ENCODE results near the gene GID8.
A peak's percentile ranks its signal among the peaks of the same experiment; 100 is the strongest.

The GID8 gene

DNA sequence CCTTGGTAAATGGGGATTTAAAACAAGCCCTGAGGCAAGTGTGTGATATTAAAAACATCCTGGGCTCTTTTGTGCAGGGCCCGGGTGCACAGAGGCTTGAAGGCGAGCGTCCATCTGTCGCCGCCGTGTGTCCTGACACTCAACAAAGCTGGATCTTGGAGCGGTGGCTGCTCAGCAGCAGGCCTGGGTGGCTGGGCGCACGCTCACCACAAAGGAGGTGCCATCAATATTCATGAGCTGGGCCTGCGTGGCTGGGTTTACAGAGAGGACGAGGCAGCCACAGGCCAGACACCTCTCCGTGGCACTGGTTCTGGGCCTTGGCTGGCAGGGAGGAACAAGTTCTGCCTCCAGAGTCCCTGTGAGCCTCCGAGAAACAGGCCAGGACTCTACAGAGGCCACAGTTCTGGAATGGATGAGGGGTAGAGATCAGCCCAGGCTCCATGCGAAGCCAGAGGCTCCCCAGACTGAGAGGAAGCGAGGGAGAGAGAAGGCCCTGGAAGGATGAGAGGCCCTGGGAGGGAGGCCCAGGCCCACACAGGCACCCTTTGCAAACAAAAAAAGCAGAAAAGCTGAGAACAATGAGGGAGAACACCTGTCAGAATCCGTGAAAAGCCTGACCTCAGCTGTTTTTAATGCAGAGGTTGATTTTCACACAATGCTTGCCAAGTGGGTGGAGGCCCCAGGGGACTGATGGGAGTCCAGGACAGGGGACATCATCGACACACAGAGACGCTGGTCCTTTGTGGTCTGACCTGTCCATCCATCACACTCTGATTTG, 46.9 kb downstream of the GID8 start:
- no peak overlapping the region for H3K4me3 ChIP-seq (ENCODE audit: insufficient read depth, low read depth, low read length, poor library complexity, severe bottlenecking)
- H3K27me3 ChIP-seq (replicated peaks; ENCODE audit: control insufficient read depth, insufficient read depth, low read length, poor library complexity, severe bottlenecking), result peaks cover 18% of the 10 kb centered on the region
- DNase-seq, result no peak
- H3K4me1 ChIP-seq (ENCODE audit: control insufficient read depth, insufficient read depth, low read length, poor library complexity, severe bottlenecking), result peaks cover 27% of the 10 kb centered on the region
- H3K27ac ChIP-seq (ENCODE audit: insufficient read depth, low read length, poor library complexity, severe bottlenecking), result no peak overlapping the region
- H3K36me3 ChIP-seq (ENCODE audit: control insufficient read depth, insufficient read depth, low read length), result no peaks in the 10 kb centered on the region
- H3K9me3 ChIP-seq (ENCODE audit: control insufficient read depth, low read length), result no peaks in the 10 kb centered on the region

DNA sequence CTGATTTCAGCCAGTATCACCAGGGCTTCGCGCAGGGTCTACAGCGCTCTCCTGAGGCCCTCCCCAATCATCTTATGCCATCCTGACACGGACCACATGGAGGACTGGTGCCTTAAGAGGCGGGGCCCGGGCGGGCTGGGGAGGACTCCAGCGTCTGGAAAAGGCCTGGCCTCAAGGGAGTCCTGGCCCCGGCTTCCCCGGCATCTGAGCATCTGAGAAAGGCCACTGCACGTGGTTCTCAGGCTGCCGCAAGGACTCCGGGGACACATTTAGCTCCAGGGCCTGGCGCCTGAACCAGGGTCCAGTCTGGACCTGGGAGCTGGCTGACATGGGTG, 47.5 kb downstream of the GID8 start:
- no peak for DNase-seq
- Histone ChIP-seq H3K4me3 (ENCODE audit: insufficient read depth, low read depth, low read length, poor library complexity, severe bottlenecking) (no peak overlapping the region), H3K36me3 (ENCODE audit: control insufficient read depth, insufficient read depth, low read length) (no peaks in the 10 kb centered on the region), H3K4me1 (ENCODE audit: control insufficient read depth, insufficient read depth, low read length, poor library complexity, severe bottlenecking) (peaks cover 22% of the 10 kb centered on the region), H3K9me3 (ENCODE audit: control insufficient read depth, low read length) (no peaks in the 10 kb centered on the region), H3K27ac (ENCODE audit: insufficient read depth, low read length, poor library complexity, severe bottlenecking) (no peak overlapping the region), H3K27me3 (replicated peaks; ENCODE audit: control insufficient read depth, insufficient read depth, low read length, poor library complexity, severe bottlenecking) (peaks cover 12% of the 10 kb centered on the region)

DNA sequence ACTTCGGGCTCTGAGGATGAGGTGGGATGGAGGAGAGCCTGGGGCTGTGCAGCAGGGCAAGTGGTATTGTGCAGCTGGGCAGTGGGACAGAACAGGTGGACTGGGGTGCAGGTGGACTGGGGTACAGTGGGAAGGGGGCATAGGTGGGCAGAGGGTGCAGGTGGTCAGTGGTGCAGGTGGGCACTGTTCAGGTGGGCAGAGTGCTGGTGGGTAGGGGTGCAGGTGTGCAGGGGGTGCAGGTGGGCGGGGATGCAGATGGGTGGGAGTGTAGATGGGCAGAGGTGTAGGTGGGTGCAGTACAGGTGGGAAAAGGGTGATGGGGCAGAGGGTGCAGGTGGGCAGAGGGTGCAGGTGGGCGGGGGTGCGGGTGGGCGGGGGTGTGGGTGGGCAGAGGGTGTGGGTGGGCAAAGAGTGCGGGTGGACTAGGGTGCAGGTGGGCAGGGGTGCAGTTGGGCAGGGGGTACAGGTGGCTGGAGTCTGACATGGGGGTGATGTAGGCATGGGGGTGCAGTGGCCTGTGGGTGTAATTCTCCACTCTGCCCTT, 48.4 kb downstream of the GID8 start:
- Histone ChIP-seq H3K27me3 (replicated peaks; ENCODE audit: control insufficient read depth, insufficient read depth, low read length, poor library complexity, severe bottlenecking) (peaks cover 7% of the 10 kb centered on the region), H3K4me3 (ENCODE audit: insufficient read depth, low read depth, low read length, poor library complexity, severe bottlenecking) (no peak overlapping the region)

DNA sequence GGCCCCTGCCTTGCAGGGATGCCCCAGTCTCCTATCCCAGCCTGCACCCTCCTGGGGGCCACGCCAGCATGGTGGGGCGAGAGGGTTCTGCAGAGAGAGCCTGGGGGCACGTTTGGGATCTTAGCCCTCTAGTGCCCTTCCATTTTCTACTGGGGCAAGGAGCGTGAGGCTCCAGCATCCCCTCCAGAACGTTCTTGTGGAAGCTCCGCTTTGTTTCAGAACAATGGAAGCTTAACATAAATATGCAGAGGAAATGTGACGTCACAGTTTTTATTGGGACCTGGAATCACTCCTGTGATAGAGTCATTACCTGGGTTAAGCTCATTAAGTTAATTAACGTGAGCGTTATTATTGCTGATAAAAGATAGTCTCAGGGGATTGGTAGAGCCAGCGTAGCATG, 49.2 kb downstream of the GID8 start:
- no peak for DNase-seq
- H3K9me3 ChIP-seq (ENCODE audit: control insufficient read depth, low read length), result no peaks in the 10 kb centered on the region
- no peak overlapping the region for H3K27ac ChIP-seq (ENCODE audit: insufficient read depth, low read length, poor library complexity, severe bottlenecking)
- H3K4me1 ChIP-seq (ENCODE audit: control insufficient read depth, insufficient read depth, low read length, poor library complexity, severe bottlenecking), result peaks cover 9% of the 10 kb centered on the region
- H3K4me3 ChIP-seq (ENCODE audit: insufficient read depth, low read depth, low read length, poor library complexity, severe bottlenecking), result no peak overlapping the region
- no peaks in the 10 kb centered on the region for H3K36me3 ChIP-seq (ENCODE audit: control insufficient read depth, insufficient read depth, low read length)
- peaks cover 2% of the 10 kb centered on the region for H3K27me3 ChIP-seq (replicated peaks; ENCODE audit: control insufficient read depth, insufficient read depth, low read length, poor library complexity, severe bottlenecking)

More for the DNA sequence above, 48.4 kb downstream of the GID8 start:
- Histone ChIP-seq H3K9me3 (ENCODE audit: control insufficient read depth, low read length) (no peaks in the 10 kb centered on the region), H3K36me3 (ENCODE audit: control insufficient read depth, insufficient read depth, low read length) (no peaks in the 10 kb centered on the region), H3K4me1 (ENCODE audit: control insufficient read depth, insufficient read depth, low read length, poor library complexity, severe bottlenecking) (peaks cover 16% of the 10 kb centered on the region), H3K27ac (ENCODE audit: insufficient read depth, low read length, poor library complexity, severe bottlenecking) (no peak overlapping the region)
- DNase-seq, result no peak

DNA sequence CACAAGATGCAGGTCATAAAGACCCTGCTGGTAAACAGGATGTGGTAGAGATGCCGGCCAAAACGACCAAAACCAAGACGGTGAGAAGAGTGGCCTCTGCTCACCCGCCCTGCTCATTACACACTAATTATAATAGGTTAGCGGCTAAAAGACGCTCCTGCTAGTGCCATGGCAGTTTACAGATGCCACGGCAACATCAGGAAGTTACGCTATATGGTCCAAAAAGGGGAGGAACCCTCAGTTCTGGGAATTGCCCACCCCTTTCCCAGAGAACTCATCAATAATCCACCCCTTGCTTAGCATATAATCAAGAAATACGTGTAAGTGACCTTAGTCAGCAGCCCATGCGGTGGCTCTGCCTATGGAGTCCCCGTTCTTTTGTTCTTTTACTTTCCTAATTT, 51.3 kb downstream of the GID8 start:
- Histone ChIP-seq H3K4me1 (ENCODE audit: control insufficient read depth, insufficient read depth, low read length, poor library complexity, severe bottlenecking) (peaks cover 3% of the 10 kb centered on the region), H3K27me3 (replicated peaks; ENCODE audit: control insufficient read depth, insufficient read depth, low read length, poor library complexity, severe bottlenecking) (no peaks in the 10 kb centered on the region), H3K36me3 (ENCODE audit: control insufficient read depth, insufficient read depth, low read length) (no peaks in the 10 kb centered on the region), H3K4me3 (ENCODE audit: insufficient read depth, low read depth, low read length, poor library complexity, severe bottlenecking) (peak overlapping the region; percentile 49), H3K27ac (ENCODE audit: insufficient read depth, low read length, poor library complexity, severe bottlenecking) (no peak overlapping the region), H3K9me3 (ENCODE audit: control insufficient read depth, low read length) (no peaks in the 10 kb centered on the region)
- no peak for DNase-seq

DNA sequence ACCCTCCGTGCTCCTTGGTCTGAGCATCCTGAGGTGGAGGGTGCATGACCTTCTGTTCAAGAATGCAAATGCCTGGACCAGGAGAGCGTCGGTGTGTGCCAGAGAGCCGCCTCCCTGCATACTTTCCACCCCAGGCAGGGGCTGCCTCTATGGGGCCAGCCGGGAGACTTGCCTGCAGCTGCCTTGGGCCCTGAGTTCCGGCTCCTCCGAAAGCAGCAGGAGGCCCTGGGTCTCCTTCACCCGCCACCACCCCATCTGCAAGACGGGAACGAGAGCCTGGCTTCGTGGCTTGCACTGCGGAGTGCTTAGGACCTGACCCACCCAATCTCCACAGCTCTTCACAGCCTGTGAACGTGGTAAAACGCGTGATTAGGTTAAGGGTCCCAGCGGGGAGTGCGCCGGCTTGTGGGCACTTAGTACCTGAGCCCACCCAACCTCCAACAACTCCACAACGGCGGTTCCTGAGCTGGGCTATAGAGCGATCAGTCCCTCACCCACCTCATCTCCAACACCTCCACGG, 52.4 kb downstream of the GID8 start:
- H3K27me3 ChIP-seq (replicated peaks; ENCODE audit: control insufficient read depth, insufficient read depth, low read length, poor library complexity, severe bottlenecking), result no peaks in the 10 kb centered on the region

DNA sequence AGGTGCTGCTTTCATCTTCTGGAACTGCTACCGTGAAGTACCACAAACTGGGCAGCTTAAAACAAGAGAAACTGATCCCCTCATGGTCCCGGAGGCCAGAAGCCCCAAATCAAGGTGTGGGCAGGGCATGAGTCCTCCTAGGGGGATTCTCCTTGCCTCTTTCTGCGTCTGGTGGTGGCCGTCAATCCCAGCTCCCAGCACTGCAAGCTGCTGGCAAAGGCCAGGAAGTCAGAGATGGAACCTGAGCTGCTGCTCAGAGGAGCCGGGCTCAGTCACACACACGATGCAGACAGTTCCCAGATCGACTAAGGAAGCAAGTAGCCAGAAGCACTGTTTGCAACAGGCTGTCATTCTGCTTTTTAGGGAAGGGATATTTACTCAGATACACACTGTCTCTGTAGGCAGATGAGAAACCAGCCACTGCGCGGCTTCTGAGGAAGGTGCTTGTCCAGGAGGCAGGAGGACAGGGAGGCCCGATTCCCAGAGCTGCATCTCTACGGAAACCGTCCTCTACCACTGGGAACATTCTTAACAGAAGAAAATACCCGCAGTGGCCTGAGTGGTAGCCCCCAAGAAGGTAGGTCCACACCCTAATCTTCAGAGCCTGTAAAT, 53.4 kb downstream of the GID8 start:
- Histone ChIP-seq H3K27ac (ENCODE audit: insufficient read depth, low read length, poor library complexity, severe bottlenecking) (no peak overlapping the region), H3K4me1 (ENCODE audit: control insufficient read depth, insufficient read depth, low read length, poor library complexity, severe bottlenecking) (peaks cover 3% of the 10 kb centered on the region), H3K4me3 (ENCODE audit: insufficient read depth, low read depth, low read length, poor library complexity, severe bottlenecking) (no peak overlapping the region), H3K27me3 (replicated peaks; ENCODE audit: control insufficient read depth, insufficient read depth, low read length, poor library complexity, severe bottlenecking) (peaks cover 5% of the 10 kb centered on the region), H3K9me3 (ENCODE audit: control insufficient read depth, low read length) (no peaks in the 10 kb centered on the region), H3K36me3 (ENCODE audit: control insufficient read depth, insufficient read depth, low read length) (no peaks in the 10 kb centered on the region)
- DNase-seq, result no peak

More for the DNA sequence above, 52.4 kb downstream of the GID8 start:
- Histone ChIP-seq H3K4me3 (ENCODE audit: insufficient read depth, low read depth, low read length, poor library complexity, severe bottlenecking) (no peak overlapping the region), H3K9me3 (ENCODE audit: control insufficient read depth, low read length) (no peaks in the 10 kb centered on the region), H3K4me1 (ENCODE audit: control insufficient read depth, insufficient read depth, low read length, poor library complexity, severe bottlenecking) (peaks cover 3% of the 10 kb centered on the region), H3K27ac (ENCODE audit: insufficient read depth, low read length, poor library complexity, severe bottlenecking) (no peak overlapping the region), H3K36me3 (ENCODE audit: control insufficient read depth, insufficient read depth, low read length) (no peaks in the 10 kb centered on the region)
- DNase-seq, result no peak

DNA sequence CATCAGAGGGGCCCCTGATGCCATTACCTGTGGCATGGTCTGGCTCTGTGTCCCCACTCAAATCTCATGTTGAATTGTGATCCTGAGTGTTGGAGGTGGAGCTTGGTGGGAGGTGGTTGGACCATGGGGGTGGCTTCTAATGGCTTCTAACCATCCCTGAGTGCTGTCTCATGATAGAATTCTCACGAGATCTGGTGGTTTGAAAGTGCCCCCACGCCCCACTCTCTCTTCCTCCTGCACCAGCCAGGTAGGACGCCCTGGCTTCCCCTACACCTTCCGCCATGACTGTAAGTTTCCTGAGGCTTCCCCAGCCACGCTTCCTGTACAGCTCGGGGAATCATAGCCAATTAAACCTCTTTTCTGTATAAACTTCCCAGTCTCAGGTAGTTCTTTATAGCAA, 53.9 kb downstream of the GID8 start:
- H3K9me3 ChIP-seq (ENCODE audit: control insufficient read depth, low read length), result no peaks in the 10 kb centered on the region
- no peak for DNase-seq
- peaks cover 8% of the 10 kb centered on the region for H3K27me3 ChIP-seq (replicated peaks; ENCODE audit: control insufficient read depth, insufficient read depth, low read length, poor library complexity, severe bottlenecking)
- H3K27ac ChIP-seq (ENCODE audit: insufficient read depth, low read length, poor library complexity, severe bottlenecking), result no peak overlapping the region
- H3K36me3 ChIP-seq (ENCODE audit: control insufficient read depth, insufficient read depth, low read length), result no peaks in the 10 kb centered on the region
- no peak overlapping the region for H3K4me3 ChIP-seq (ENCODE audit: insufficient read depth, low read depth, low read length, poor library complexity, severe bottlenecking)
- H3K4me1 ChIP-seq (ENCODE audit: control insufficient read depth, insufficient read depth, low read length, poor library complexity, severe bottlenecking), result peaks cover 3% of the 10 kb centered on the region

DNA sequence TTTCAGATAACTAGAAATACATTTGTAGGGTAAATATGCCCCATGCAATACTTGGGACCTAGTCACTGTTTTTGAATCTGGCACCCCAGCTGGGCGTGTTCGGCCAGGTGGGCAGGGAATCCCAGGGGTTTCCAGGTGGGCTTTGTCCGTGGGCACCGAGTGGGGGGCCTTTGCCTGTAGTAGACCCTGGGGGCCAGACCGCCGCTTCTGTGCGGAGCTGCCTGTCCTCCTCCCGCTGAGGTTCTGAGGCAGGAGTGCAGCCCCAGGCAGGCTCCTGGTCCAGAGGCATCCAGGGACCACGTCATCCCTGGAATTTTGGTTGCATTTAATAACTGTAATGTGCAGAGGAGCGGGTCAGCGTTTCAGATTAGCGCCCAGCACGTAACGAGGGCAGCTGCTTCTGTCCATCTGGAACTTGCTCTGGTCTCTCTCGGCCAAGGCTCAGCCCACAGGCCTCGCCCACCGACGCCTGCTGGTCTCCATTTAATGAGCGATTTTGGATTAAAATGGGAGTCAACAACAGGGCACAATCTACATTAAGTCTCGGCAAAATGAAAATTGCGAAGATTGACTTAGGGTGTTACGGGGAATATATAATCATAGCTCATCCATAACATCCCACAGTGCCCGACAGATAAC, 56.0 kb downstream of the GID8 start:
- DNase-seq, result no peak
- Histone ChIP-seq H3K36me3 (ENCODE audit: control insufficient read depth, insufficient read depth, low read length) (no peaks in the 10 kb centered on the region), H3K4me1 (ENCODE audit: control insufficient read depth, insufficient read depth, low read length, poor library complexity, severe bottlenecking) (peaks cover 3% of the 10 kb centered on the region), H3K4me3 (ENCODE audit: insufficient read depth, low read depth, low read length, poor library complexity, severe bottlenecking) (no peak overlapping the region), H3K27me3 (replicated peaks; ENCODE audit: control insufficient read depth, insufficient read depth, low read length, poor library complexity, severe bottlenecking) (peaks cover 8% of the 10 kb centered on the region), H3K27ac (ENCODE audit: insufficient read depth, low read length, poor library complexity, severe bottlenecking) (no peak overlapping the region), H3K9me3 (ENCODE audit: control insufficient read depth, low read length) (no peaks in the 10 kb centered on the region)

DNA sequence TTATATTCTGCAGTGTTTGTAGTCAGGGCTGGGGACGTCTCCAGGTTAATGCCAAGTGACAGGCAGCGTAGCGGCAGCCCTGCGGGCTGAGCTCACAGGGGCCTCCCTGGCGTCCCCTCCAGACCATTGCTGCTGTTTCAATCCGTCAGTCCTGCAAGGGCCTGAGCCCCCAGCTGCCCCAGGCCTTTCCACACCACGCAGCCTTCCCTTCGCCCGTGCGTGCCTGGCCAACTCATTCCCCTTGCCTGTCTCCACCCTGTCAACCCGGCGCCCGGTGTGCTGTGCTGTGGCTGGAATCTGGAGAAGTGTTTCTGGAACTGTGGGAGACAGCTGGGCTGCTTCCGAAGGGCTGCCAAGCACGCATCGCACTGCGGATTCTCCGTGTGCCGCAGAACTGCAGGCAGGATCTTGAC, 56.9 kb downstream of the GID8 start:
- H3K27me3 ChIP-seq (replicated peaks; ENCODE audit: control insufficient read depth, insufficient read depth, low read length, poor library complexity, severe bottlenecking), result peaks cover 10% of the 10 kb centered on the region
- no peak for DNase-seq
- H3K4me1 ChIP-seq (ENCODE audit: control insufficient read depth, insufficient read depth, low read length, poor library complexity, severe bottlenecking), result no peaks in the 10 kb centered on the region
- no peak overlapping the region for H3K4me3 ChIP-seq (ENCODE audit: insufficient read depth, low read depth, low read length, poor library complexity, severe bottlenecking)
- no peak overlapping the region for H3K27ac ChIP-seq (ENCODE audit: insufficient read depth, low read length, poor library complexity, severe bottlenecking)
- no peaks in the 10 kb centered on the region for H3K36me3 ChIP-seq (ENCODE audit: control insufficient read depth, insufficient read depth, low read length)
- no peaks in the 10 kb centered on the region for H3K9me3 ChIP-seq (ENCODE audit: control insufficient read depth, low read length)

All from effector memory CD4-positive, alpha-beta T cell (primary cell).